IPS DF 19.7 (cell line): ENCODE measurements around the gene PLAC9.

ENCODE experiments used
- DNase-seq: peaks from one replicate; pipeline ENCODE4 v3.0.0-alpha.2; 2013; ENCODE audit warnings: low read depth, low spot score

PLAC9 gene

DNA sequence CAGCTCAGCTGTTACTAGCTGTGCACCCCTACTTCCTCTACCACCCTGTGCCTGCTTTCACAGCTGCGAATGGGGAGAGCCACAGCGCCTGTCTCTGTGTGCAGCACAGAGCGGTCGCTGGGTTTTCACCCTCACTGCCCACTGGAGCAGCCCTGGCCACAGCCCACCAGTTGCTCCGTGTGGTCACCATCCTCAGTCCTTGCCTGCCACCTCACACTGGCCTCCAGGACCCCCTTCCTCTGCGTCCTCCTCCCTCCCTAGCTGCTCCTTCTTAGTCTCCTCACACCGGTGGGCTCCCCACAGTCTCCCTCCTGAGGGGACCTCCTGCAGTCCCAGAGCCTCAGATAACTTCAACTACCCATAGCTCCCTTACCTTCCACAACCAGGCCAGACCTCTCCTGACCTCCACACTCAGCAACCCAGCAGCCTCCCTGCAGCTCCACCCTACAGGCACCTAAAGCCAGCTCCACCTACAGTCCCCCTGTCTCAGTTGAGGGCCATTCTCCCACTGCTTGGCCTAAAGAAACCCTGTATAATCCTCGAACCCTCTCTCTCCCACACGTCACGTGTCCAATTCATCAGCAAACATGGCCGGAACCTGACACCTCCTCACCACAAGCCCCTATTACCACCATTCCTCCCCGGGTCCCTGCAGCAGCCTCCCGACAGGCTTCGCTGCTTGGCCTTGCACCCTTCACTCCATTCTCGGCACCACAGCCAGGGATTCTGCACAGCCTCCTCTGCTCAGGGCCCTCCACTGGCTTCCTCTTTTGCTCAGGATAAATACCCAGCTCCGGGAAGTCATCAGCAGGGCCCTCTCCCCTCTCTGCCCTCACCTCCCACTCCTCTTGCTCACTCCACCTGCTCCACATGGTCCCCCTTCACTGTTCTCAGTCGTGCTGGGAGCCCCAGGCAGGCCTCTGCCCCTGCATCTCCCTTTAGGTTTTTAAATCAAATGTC lies 28.1 kb downstream of the PLAC9 start:
- no peak for DNase-seq

- DNase-seq = no peak
Measured at GRCh38 chr10:80161321-80162083, 29.0 kb downstream of the PLAC9 start.

DNA sequence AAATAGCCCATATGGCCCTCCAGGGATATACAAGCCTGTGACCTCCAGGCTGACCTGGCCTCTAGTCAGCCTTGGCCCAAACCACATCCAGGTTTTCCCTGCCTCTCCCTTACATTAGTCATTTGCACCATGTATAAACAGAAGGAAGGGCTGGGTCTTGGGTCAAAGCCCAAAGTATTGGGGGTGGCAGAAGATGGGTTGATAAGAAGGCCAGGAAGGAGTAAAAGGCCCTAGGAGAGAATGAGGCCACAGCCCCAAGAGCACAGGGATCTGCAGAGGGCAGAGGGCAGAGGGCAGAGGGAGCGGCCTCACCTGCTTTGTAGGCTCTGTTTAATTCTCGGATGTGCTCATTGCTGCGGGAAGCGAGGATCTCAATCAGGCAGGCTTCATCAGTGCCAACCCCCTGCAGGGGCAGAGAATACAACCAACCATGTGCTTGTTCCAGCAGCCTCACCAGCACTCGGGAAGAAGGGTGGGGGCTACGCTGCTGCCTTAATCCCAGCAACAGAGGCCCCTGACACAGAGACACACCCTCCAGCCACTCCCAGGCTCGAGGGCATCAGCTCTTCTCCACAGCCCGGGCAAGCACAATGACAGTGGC lies 31.3 kb downstream of the PLAC9 start:
- DNase-seq = no peak

- DNase-seq = no peak
Measured at GRCh38 chr10:80164596-80164995, 32.1 kb downstream of the PLAC9 start.

DNA sequence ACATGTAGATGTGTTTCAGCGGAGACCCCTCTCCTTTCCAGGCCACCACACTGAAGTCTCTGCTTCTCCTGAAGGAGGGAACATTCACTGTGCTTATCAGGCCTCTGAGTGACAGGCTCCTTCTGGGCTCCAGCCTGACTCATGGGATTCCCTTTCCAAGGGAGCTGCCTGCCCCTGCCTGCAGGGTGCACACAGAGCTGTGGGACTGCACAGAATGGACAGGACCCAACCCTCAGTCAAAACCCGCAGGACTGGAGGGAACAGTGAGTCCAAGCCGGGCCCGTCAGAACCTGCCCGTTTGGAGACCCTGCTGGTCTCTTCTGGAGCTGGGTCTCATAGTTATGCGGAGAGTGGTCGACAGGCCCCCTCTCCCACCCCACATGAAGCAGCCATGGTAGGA lies 32.6 kb downstream of the PLAC9 start:
- no peak for DNase-seq

DNA sequence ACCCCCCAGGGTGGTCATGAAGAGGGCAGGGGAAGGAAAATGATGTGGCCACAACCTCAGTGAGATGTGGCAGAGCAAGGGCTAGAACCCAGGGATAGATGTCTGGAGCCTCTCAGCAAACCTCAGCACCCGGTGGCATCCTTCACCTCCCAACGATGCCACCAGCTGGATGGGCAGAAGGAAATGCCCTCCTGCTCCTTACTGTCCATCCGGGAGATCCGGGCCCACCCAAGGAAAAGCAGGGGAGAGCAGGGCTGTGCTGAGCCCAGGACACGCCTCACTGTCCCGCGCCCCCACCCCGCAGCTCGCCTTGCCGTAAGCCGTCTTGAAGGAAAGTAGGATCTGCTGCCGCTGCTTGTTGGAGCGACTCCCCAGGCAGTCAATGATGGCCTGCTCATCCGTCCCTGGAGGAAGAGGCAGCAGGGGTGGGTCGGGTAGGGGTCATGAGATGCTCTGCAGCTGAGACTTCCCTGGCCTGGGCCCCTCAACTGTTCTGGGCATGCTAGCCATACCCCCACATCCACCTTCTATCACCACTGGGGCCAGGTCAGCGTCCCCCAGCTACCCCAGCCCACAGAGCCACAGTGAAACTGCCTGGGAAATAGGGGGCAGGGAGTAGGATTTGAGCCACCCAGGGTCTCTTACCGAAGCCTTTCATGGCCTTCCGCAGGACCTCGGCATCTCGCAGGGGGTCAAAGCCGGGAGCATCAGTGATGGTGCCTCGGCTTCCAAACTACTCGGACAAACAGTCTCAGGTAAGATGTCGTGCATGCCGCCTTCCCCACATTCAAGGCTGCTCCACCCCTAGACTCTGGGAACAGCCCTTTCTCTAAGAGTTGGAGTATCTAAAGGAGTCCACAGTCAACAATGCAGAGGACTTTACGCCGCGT lies 34.3 kb downstream of the PLAC9 start:
- no peak for DNase-seq

- DNase-seq = no peak
Measured at GRCh38 chr10:80167471-80168161, 35.1 kb downstream of the PLAC9 start.

- DNase-seq = no peak
Measured at GRCh38 chr10:80168162-80168511, 35.6 kb downstream of the PLAC9 start.

DNA sequence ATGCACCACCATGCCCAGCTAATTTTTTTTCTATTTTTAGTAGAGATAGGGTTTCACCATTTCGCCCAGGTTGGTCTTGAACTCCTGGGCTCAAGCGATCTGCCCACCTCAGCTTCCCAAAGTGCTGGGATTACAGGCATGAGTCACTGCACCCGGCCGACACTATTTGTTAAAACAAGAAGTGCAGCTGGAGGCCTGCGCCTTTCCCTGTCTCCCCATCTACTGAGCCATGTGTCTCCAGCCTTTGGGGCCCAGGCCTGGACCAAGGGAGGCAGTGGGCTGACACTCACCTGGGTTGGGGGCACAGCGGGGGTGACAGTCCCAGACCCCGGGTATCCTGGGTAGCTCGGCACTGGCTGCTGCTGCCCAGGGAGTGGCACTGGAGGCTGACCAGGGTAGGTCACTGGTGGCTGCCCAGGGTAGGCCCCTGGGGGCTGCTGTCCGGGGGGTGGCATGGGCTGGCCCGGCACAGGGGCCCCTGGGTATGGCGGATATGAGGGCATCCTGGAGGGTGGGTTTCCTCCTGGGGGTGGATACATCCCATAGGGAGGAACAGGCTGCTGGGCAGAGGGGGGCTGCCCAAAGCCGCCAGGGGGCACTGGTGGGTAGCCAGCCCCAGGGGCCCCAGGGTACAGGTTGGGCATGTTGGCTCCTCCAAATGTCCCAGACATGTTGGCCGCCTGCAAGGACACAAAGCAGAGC lies 36.3 kb downstream of the PLAC9 start:
- DNase-seq = no peak

DNA sequence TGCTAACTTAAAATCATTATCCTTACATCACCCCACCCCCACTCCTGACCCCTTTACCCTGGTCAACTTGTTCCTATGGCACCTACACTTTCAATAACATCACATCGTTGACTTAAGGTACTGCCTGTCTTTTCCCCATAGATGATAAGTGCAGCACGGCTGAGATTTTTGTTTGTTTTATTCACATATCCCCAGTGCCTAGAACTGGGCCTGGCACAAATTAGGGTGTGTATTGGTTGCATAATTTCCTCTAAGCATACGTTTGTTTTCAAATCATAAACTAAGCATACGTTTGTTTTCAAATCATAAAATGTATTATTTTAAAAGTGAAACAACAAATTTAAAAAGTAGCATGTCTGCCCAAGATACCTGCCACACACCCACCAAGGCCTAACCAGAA lies 37.5 kb downstream of the PLAC9 start:
- DNase-seq = no peak

GRCh38 chr10:80170641-80171040 lies 38.1 kb downstream of the PLAC9 start:
- no peak for DNase-seq

DNA sequence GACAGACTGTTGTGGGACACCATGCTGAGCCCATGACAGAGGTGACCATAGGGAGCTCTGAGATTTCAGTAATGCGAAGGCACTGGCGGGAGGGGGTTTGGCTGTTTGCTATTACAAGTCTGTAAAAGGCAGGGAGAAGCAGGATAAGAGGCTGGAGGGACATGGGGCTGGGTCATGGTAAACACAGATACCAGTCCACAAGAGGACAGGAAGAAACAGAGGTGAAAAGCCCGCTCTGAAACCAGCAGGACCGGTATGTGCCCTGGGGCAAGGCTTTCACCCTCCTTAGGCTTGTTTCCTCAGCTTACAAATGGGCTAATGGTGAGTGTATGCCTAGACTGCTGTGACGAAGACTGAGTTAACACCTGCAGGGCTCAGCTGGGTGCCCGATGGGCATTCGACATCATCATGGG lies 38.7 kb downstream of the PLAC9 start:
- no peak for DNase-seq

- no peak for DNase-seq
Measured at GRCh38 chr10:80172896-80173295, 40.4 kb downstream of the PLAC9 start.

DNA sequence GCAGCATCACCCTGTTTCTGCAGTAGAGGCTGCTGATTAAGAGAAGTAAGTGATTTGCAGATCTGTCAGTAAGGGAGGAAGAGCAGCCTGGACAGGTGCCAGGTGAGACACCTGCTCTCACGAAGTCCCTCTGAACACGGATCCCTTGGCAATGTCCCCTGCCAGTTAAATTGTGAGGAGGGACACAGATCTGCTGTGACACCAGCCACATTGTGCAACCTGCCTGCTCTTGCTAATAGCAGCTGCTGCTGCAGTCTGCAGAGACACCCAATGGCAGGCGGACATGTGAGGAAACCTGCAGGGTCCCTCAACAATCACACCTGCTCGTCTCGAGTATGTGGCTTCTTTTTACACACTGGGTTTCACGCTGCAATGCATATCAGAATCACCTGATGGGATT lies 40.9 kb downstream of the PLAC9 start:
- DNase-seq = no peak

GRCh38 chr10:80174641-80175395 lies 42.3 kb downstream of the PLAC9 start:
- no peak for DNase-seq

DNA sequence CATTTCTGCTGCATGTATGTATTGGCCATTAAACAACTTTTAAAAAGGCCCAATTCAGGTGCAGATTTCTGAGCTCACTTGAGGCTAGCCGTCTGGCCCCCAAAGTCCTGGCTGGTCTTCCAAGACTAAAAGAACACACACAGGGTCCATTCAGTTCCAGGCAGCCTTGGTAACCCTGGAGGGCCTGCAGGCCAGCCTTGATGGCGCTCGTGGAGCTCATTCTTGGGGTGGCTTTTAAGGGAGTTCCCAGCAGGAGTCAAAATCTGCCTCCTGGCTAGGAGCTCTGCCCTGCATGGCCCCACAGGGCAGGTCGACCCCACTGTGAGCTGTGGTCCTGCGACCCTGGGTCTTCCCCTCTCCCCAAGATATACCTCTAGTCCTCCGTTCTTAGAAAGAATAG lies 44.0 kb downstream of the PLAC9 start:
- no peak for DNase-seq

DNA sequence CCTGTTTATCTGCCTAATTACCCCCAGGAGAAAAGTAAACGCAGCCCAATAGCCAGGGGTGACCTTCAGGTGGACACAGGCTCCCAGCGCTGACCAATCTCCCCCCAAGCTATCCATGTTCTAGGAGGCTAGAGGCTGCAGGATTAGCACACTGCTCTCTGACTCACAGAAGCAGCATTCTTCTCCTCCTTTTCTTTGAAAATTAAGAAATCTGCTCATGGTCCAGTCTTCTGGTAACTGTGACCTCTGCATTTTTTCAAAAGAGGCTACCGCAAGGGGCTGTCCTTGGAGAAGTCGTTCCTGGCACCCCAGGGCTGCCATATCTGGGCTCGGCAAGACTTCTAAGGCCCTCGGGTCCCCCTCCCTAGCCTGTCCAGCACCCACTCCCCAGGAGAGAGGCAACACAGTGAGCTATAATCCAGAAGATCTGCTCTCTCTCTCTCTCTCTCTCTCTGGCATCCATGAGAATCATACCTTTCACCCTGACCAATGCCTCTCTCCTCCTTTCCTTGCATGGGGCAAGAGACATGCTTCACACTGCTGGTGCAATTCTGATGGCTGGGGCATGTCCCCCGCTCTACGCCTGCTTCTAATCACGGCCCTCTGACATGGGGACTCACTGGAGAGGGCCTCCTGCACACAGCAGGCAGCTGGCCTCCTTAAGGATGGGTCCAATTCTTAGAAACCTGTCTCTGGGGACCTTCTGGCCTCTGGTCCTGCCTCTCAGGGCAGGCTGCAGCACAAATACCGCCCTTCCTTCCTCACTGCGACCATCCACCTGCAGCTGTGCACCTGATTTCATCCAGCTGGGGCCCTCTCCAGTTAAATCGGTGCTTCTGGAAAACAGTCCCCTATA lies 45.5 kb downstream of the PLAC9 start:
- DNase-seq = no peak

- no peak for DNase-seq
Measured at GRCh38 chr10:80182986-80183385, 50.5 kb downstream of the PLAC9 start.

DNA sequence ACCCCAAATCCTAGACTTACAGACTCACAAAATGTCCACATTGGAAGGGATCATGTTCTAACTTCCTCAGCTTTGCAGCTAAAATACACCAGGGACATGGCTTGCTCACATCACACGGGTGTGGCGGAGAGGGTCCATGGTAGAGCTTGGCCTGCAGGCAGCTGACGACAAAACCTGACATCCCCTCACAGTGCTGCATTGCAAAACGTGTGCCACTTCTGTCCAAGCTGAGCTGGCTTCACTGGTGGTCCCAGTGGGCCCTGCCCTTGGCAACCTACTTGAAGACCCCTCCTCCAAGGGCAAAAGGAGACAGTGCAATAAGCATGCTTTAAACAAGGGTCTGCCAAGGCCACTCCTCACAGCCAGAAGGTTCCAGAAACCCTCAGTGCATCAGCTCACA lies 50.9 kb downstream of the PLAC9 start:
- DNase-seq = no peak
